ENCODE data around the gene ELAPOR1.

Gene ELAPOR1

GRCh38 chr1:109114342-109114674 is 393 bp downstream of the ELAPOR1 start:
- Histone ChIP-seq H3K4me2 (ENCODE audit: low read length) (peak overlapping the region; percentile 84), H3K79me2 (ENCODE audit: insufficient read depth, low read length) (peaks cover 11% of the 10 kb centered on the region; the same call in 1 of the 2 replicates), H3K9ac (ENCODE audit: low read length) (peak overlapping the region; percentile 72), H3K4me1 (ENCODE audit: insufficient read depth, low read length, severe bottlenecking) (peaks cover 61% of the 10 kb centered on the region), H3F3A (ENCODE audit: insufficient read depth, low read length) (no peaks in the 10 kb centered on the region), H4K20me1 (ENCODE audit: insufficient read depth, low read length) (no peaks in the 10 kb centered on the region), H3K27ac (ENCODE audit: low read depth, low read length, poor library complexity, severe bottlenecking) (peak overlapping the region; percentile 53), H3K36me3 (ENCODE audit: insufficient read depth, low read length) (no peaks in the 10 kb centered on the region), H2AFZ (ENCODE audit: low read length) (peak overlapping the region; percentile 22; the same call in 1 of the 2 replicates), H3K9me3 (ENCODE audit: low read length) (no peaks in the 10 kb centered on the region), H3K9me2 (ENCODE audit: low read depth, low read length) (no peaks in the 10 kb centered on the region), H3K4me3 (ENCODE audit: low read depth, low read length, poor library complexity, severe bottlenecking) (peak overlapping the region; percentile 79), H3K27me3 (ENCODE audit: insufficient read depth, low read length) (no peaks in the 10 kb centered on the region)
- TF ChIP-seq CTCF (IDR thresholded peaks at IDR 0.05; ENCODE audit: low read length) (no peak), EZH2 (IDR thresholded peaks at IDR 0.05; ENCODE audit: borderline replicate concordance, low read length) (no peak)

- Histone ChIP-seq H3F3A (ENCODE audit: insufficient read depth, low read length) (no peaks in the 10 kb centered on the region), H4K20me1 (ENCODE audit: insufficient read depth, low read length) (no peaks in the 10 kb centered on the region), H3K9ac (ENCODE audit: low read length) (peak overlapping the region; percentile 11; the same call in 1 of the 2 replicates), H3K4me3 (ENCODE audit: low read depth, low read length, poor library complexity, severe bottlenecking) (peak overlapping the region; percentile 46), H3K27me3 (ENCODE audit: insufficient read depth, low read length) (no peaks in the 10 kb centered on the region), H3K9me3 (ENCODE audit: low read length) (no peaks in the 10 kb centered on the region), H3K36me3 (ENCODE audit: insufficient read depth, low read length) (no peaks in the 10 kb centered on the region), H3K79me2 (ENCODE audit: insufficient read depth, low read length) (peaks cover 11% of the 10 kb centered on the region; the same call in 1 of the 2 replicates), H3K4me2 (ENCODE audit: low read length) (peak overlapping the region; percentile 57), H2AFZ (ENCODE audit: low read length) (no peak overlapping the region), H3K27ac (ENCODE audit: low read depth, low read length, poor library complexity, severe bottlenecking) (no peak overlapping the region), H3K9me2 (ENCODE audit: low read depth, low read length) (no peaks in the 10 kb centered on the region), H3K4me1 (ENCODE audit: insufficient read depth, low read length, severe bottlenecking) (peaks cover 61% of the 10 kb centered on the region)
- no peak for TF ChIP-seq CTCF (IDR thresholded peaks at IDR 0.05; ENCODE audit: low read length)
- no peak for TF ChIP-seq EZH2 (IDR thresholded peaks at IDR 0.05; ENCODE audit: borderline replicate concordance, low read length)
Measured at GRCh38 chr1:109115685-109116084, 1.8 kb downstream of the ELAPOR1 start.

- peaks cover 61% of the 10 kb centered on the region for H3K4me1 ChIP-seq (ENCODE audit: insufficient read depth, low read length, severe bottlenecking)
- H3K9me2 ChIP-seq (ENCODE audit: low read depth, low read length): no peaks in the 10 kb centered on the region
- H2AFZ ChIP-seq (ENCODE audit: low read length): no peak overlapping the region
- no peaks in the 10 kb centered on the region for H3K9me3 ChIP-seq (ENCODE audit: low read length)
- no peaks in the 10 kb centered on the region for H4K20me1 ChIP-seq (ENCODE audit: insufficient read depth, low read length)
- peak overlapping the region; percentile 57; the same call in 1 of the 2 replicates for H3K4me2 ChIP-seq (ENCODE audit: low read length)
- no peak overlapping the region for H3K27ac ChIP-seq (ENCODE audit: low read depth, low read length, poor library complexity, severe bottlenecking)
- H3K79me2 ChIP-seq (ENCODE audit: insufficient read depth, low read length): peaks cover 11% of the 10 kb centered on the region; the same call in 1 of the 2 replicates
- no peak overlapping the region; the same call in 1 of the 2 replicates for H3K9ac ChIP-seq (ENCODE audit: low read length)
- H3K36me3 ChIP-seq (ENCODE audit: insufficient read depth, low read length): no peaks in the 10 kb centered on the region
- no peaks in the 10 kb centered on the region for H3F3A ChIP-seq (ENCODE audit: insufficient read depth, low read length)
- TF ChIP-seq EZH2 (IDR thresholded peaks at IDR 0.05; ENCODE audit: borderline replicate concordance, low read length): no peak
- no peak for TF ChIP-seq CTCF (IDR thresholded peaks at IDR 0.05; ENCODE audit: low read length)
- no peaks in the 10 kb centered on the region for H3K27me3 ChIP-seq (ENCODE audit: insufficient read depth, low read length)
- H3K4me3 ChIP-seq (ENCODE audit: low read depth, low read length, poor library complexity, severe bottlenecking): peak overlapping the region; percentile 46
Measured at GRCh38 chr1:109116286-109116685, 2.4 kb downstream of the ELAPOR1 start.
